HG02870 (cell line): ENCODE data around the gene DPYD.

Experiments
- ATAC-seq: cut with Tn5 transposase; IDR thresholded peaks from one replicate; pipeline ENCODE4 v1.9.1; 2021; ENCODE audit warnings: mild to moderate bottlenecking, moderate library complexity; ENCODE audit not compliant: unreplicated experiment

DPYD gene

GRCh38 chr1:97073936-97074335 is 846.9 kb downstream of the DPYD start:
- no peak for ATAC-seq

GRCh38 chr1:97073169-97073568 is 847.7 kb downstream of the DPYD start:
- no peak for ATAC-seq

- ATAC-seq = no peak
Observed at GRCh38 chr1:97071173-97071572, 849.7 kb downstream of the DPYD start.

GRCh38 chr1:97070376-97070775 is 850.5 kb downstream of the DPYD start:
- no peak for ATAC-seq

- no peak for ATAC-seq
Observed at GRCh38 chr1:97069312-97069711, 851.5 kb downstream of the DPYD start.

GRCh38 chr1:97066860-97067259 is 854.0 kb downstream of the DPYD start:
- ATAC-seq = no peak

- ATAC-seq = no peak
Observed at GRCh38 chr1:97063532-97063931, 857.3 kb downstream of the DPYD start.

GRCh38 chr1:97061604-97062003 is 859.2 kb downstream of the DPYD start:
- ATAC-seq = no peak

- no peak for ATAC-seq
Observed at GRCh38 chr1:97056386-97056785, 864.4 kb downstream of the DPYD start.

GRCh38 chr1:97053268-97053667 is 867.6 kb downstream of the DPYD start:
- no peak for ATAC-seq

- no peak for ATAC-seq
Observed at GRCh38 chr1:97051823-97052222, 869.0 kb downstream of the DPYD start.

GRCh38 chr1:97050506-97050905 is 870.3 kb downstream of the DPYD start:
- ATAC-seq = no peak

GRCh38 chr1:97047421-97047793 is 873.4 kb downstream of the DPYD start:
- ATAC-seq = no peak

- no peak for ATAC-seq
Observed at GRCh38 chr1:97046765-97047420, 873.9 kb downstream of the DPYD start.

- no peak for ATAC-seq
Observed at GRCh38 chr1:97044159-97044760, 876.6 kb downstream of the DPYD start.

GRCh38 chr1:97042551-97042950 is 878.3 kb downstream of the DPYD start:
- ATAC-seq = no peak

- ATAC-seq = no peak
Observed at GRCh38 chr1:97041026-97041425, 879.8 kb downstream of the DPYD start.

- no peak for ATAC-seq
Observed at GRCh38 chr1:97038410-97038809, 882.4 kb downstream of the DPYD start.

GRCh38 chr1:97034651-97035050 is 886.2 kb downstream of the DPYD start:
- no peak for ATAC-seq

- no peak for ATAC-seq
Observed at GRCh38 chr1:97033949-97034348, 886.9 kb downstream of the DPYD start.
